Measurements from ENCODE around the gene ADAM20. TPM values are rescaled to one million over a fixed set of nuclear protein-coding genes. Genes with fewer than 3 reads are reported as not detected.

Gene ADAM20
- polyA plus RNA-seq, 3 donors: 0.15 TPM; not detected in 2

DNA sequence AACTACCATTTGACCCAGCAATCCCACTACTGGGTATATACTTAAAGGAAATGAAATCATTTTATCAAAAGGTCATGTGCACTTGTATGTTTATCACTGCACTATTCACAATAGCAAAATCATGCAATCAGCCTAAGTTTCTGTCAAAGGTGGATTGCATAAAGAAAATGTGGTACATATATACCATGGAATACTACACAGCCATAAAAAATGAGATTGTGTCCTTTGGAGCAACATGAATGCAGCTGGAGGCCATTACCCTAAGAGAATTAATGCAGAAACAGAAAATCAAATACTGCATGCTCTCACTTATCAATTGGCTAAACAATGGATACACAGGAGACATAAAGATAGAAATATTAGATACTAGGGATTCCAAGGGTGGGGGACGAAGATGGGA is 38.2 kb upstream of the ADAM20 start:
- intact Hi-C loops (cut with micrococcal nuclease): no loop called here
- Histone ChIP-seq H3K9ac (ENCODE audit: insufficient read depth, low read length, poor library complexity, severe bottlenecking) (no peak overlapping the region), H3K79me2 (ENCODE audit: insufficient read depth, low read length) (no peaks in the 10 kb centered on the region), H2AFZ (ENCODE audit: insufficient read depth, low read depth, low read length, poor library complexity, severe bottlenecking) (no peak overlapping the region), H3K4me2 (replicated peaks; ENCODE audit: extremely low read depth, low read length, poor library complexity, severe bottlenecking) (no peak overlapping the region), H3K36me3 (replicated peaks in 1 of 2; ENCODE audit: control insufficient read depth in 1 of 2, insufficient read depth in 2 of 2, low read length in 2 of 2) (peaks cover 2 to 12% of the 10 kb centered on the region in 2 donors), H3K4me1 (ENCODE audit: control insufficient read depth in 1 of 2, insufficient read depth in 2 of 2, low read length in 2 of 2) (no peaks in the 10 kb centered on the region), H3K4me3 (replicated peaks in 1 of 3; ENCODE audit: low read depth in 2 of 3, low read length in 3 of 3) (no peak overlapping the region), H4K20me1 (ENCODE audit: insufficient read depth, low read length) (no peaks in the 10 kb centered on the region), H3K27me3 (ENCODE audit: control insufficient read depth in 2 of 2, insufficient read depth in 2 of 2, low read length in 2 of 2) (no peaks in the 10 kb centered on the region), H3K27ac (ENCODE audit: low read depth in 1 of 2, low read length in 2 of 2) (no peak overlapping the region), H3K9me3 (replicated peaks in 1 of 2; ENCODE audit: control insufficient read depth in 1 of 2, insufficient read depth in 1 of 2, low read length in 2 of 2) (no peaks in the 10 kb centered on the region)
- Mint-ChIP-seq H3K9me3 (peaks cover 0 to 5% (median 0%) of the 10 kb centered on the region in 7 donors), H3K27ac (no peak overlapping the region), H3K36me3 (peaks cover 21 to 41% of the 10 kb centered on the region in 2 donors), H3K27me3 (ENCODE audit: low read depth in 3 of 3) (peaks cover 0 to 1% (median 0%) of the 10 kb centered on the region in 3 donors), H3K4me1 (no peaks in the 10 kb centered on the region), H3K4me3 (no peak overlapping the region)
- WGBS (ENCODE audit: insufficient coverage): no CpG with 5 or more reads among the region's 1 CpG
- DNase-seq: no peak
- TF ChIP-seq CTCF (IDR thresholded peaks at IDR 0.05): no peak

DNA sequence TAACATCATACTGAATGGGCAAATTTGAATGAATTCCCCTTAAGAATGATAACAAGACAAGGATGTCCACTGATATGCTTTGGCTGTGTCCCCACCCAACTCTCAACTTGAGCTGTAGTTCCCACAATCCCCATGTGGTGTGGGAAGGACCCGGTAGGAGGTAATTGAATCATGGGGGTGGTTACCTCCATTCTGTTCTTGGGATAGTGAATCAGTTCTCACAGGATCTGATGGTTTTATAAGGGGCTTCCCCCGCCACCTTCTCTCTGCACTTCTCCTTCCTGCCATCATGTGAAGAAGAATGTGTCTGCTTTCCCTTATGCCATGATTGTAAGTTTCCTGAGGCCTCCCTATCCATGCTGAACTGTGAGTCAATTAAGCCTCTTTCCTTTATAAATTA is 36.3 kb upstream of the ADAM20 start:
- Mint-ChIP-seq H3K27me3 (ENCODE audit: low read depth in 3 of 3) (peaks cover 0 to 1% (median 0%) of the 10 kb centered on the region in 3 donors), H3K36me3 (peaks cover 27 to 59% of the 10 kb centered on the region in 2 donors), H3K4me3 (no peak overlapping the region), H3K4me1 (no peaks in the 10 kb centered on the region), H3K9me3 (peaks cover 0 to 12% (median 6%) of the 10 kb centered on the region in 7 donors), H3K27ac (no peak overlapping the region)
- no peaks in the 10 kb centered on the region for H3K4me1 ChIP-seq (ENCODE audit: control insufficient read depth in 1 of 2, insufficient read depth in 2 of 2, low read length in 2 of 2)
- no CpG with 5 or more reads among the region's 2 CpGs for WGBS (ENCODE audit: insufficient coverage)
- no peak overlapping the region for H2AFZ ChIP-seq (ENCODE audit: insufficient read depth, low read depth, low read length, poor library complexity, severe bottlenecking)
- H3K4me2 ChIP-seq (replicated peaks; ENCODE audit: extremely low read depth, low read length, poor library complexity, severe bottlenecking): no peak overlapping the region
- DNase-seq: no peak
- TF ChIP-seq CTCF (IDR thresholded peaks at IDR 0.05): no peak
- H3K79me2 ChIP-seq (ENCODE audit: insufficient read depth, low read length): no peaks in the 10 kb centered on the region
- peaks cover 7 to 29% of the 10 kb centered on the region in 2 donors for H3K36me3 ChIP-seq (replicated peaks in 1 of 2; ENCODE audit: control insufficient read depth in 1 of 2, insufficient read depth in 2 of 2, low read length in 2 of 2)
- no peak overlapping the region for H3K4me3 ChIP-seq (replicated peaks in 1 of 3; ENCODE audit: low read depth in 2 of 3, low read length in 3 of 3)
- H3K9me3 ChIP-seq (replicated peaks in 1 of 2; ENCODE audit: control insufficient read depth in 1 of 2, insufficient read depth in 1 of 2, low read length in 2 of 2): peaks cover 1 to 14% of the 10 kb centered on the region in 2 donors
- no peak overlapping the region for H3K27ac ChIP-seq (ENCODE audit: low read depth in 1 of 2, low read length in 2 of 2)
- intact Hi-C loops (cut with micrococcal nuclease): no loop called here
- H4K20me1 ChIP-seq (ENCODE audit: insufficient read depth, low read length): no peaks in the 10 kb centered on the region
- H3K27me3 ChIP-seq (ENCODE audit: control insufficient read depth in 2 of 2, insufficient read depth in 2 of 2, low read length in 2 of 2): no peaks in the 10 kb centered on the region
- no peak overlapping the region for H3K9ac ChIP-seq (ENCODE audit: insufficient read depth, low read length, poor library complexity, severe bottlenecking)

All from CD14-positive monocyte (primary cell).